HG03103 (cell line): ENCODE results near the gene SCAI.

Experiments
- ATAC-seq: cut with Tn5 transposase; IDR thresholded peaks from one replicate; pipeline ENCODE4 v1.9.1; 2021; ENCODE audit warnings: low read depth; ENCODE audit not compliant: unreplicated experiment

The SCAI gene

GRCh38 chr9:124897570-124898460 is 245.5 kb downstream of the SCAI start:
- ATAC-seq = no peak

GRCh38 chr9:124894741-124895170 is 248.6 kb downstream of the SCAI start:
- no peak for ATAC-seq

GRCh38 chr9:124894035-124894740 is 249.1 kb downstream of the SCAI start:
- ATAC-seq = no peak
